ENCODE measurements around the gene MKLN1. TPM values are rescaled to one million over a fixed set of nuclear protein-coding genes. Genes with fewer than 3 reads are reported as not detected.

Gene MKLN1
- total RNA-seq, 1 experiment from 2014 or later = 34.3 TPM

GRCh38 chr7:131511071-131511470, 183.4 kb downstream of the MKLN1 start:
- Histone ChIP-seq H3K23me2 (ENCODE audit: insufficient read length, low read depth, low read length, poor library complexity, severe bottlenecking) (no peaks in the 10 kb centered on the region), H3K27ac (ENCODE audit: insufficient read length, low read depth, low read length) (no peak overlapping the region), H4K91ac (ENCODE audit: insufficient read length, low read depth, low read length) (no peak overlapping the region), H3K14ac (ENCODE audit: insufficient read depth, low read length) (no peak overlapping the region), H3K23ac (ENCODE audit: insufficient read length, low read depth, low read length) (no peak overlapping the region), H2BK120ac (ENCODE audit: low read depth, low read length, poor library complexity, severe bottlenecking) (no peak overlapping the region), H2BK12ac (ENCODE audit: insufficient read length, low read depth, low read length) (no peak overlapping the region), H2BK5ac (ENCODE audit: insufficient read length, low read length) (no peak overlapping the region), H3K79me1 (ENCODE audit: insufficient read depth, low read depth, low read length, poor library complexity, severe bottlenecking) (peaks cover 10% of the 10 kb centered on the region), H4K5ac (ENCODE audit: insufficient read length, low read depth, low read length) (no peak overlapping the region), H3T11ph (ENCODE audit: low read length) (no peak overlapping the region), H3K56ac (ENCODE audit: insufficient read length, low read depth, low read length) (no peak overlapping the region), H2AFZ (ENCODE audit: low read length) (no peak overlapping the region), H3K4me2 (ENCODE audit: insufficient read depth, insufficient read length, low read length) (no peak overlapping the region), H3K4ac (ENCODE audit: low read depth, low read length) (no peak overlapping the region), H3K79me2 (ENCODE audit: insufficient read depth, low read length) (peaks cover 27% of the 10 kb centered on the region; the same call in 1 of the 2 replicates), H3K27me3 (ENCODE audit: insufficient read depth, low read length) (no peaks in the 10 kb centered on the region), H4K8ac (replicated peaks; ENCODE audit: insufficient read length, low read depth, low read length) (no peak overlapping the region), H4K20me1 (ENCODE audit: control insufficient read depth, insufficient read depth, insufficient read length) (peaks cover 3% of the 10 kb centered on the region), H3K4me1 (ENCODE audit: insufficient read depth, low read length) (peaks cover 4% of the 10 kb centered on the region; the same call in 1 of the 2 replicates), H2AK5ac (ENCODE audit: insufficient read length, low read length) (no peak overlapping the region), H3K9me3 (ENCODE audit: control insufficient read depth, low read depth, low read length) (no peaks in the 10 kb centered on the region), H3K18ac (ENCODE audit: insufficient read length, low read depth, low read length) (no peak overlapping the region), H2BK20ac (ENCODE audit: low read depth, low read length, poor library complexity, severe bottlenecking) (no peak overlapping the region), H2BK15ac (ENCODE audit: low read depth, low read length) (no peak overlapping the region), H3K9ac (ENCODE audit: extremely low read depth, insufficient read length, low read length) (no peak overlapping the region)
- Mint-ChIP-seq H3K4me1 (peaks cover 54 to 78% of the 10 kb centered on the region in 2 experiments), H3K36me3 (ENCODE audit: insufficient read depth in 1 of 3, low read depth in 3 of 3) (peaks cover 63 to 76% (median 74%) of the 10 kb centered on the region in 3 experiments), H3K27me3 (ENCODE audit: low read depth) (peaks cover 2% of the 10 kb centered on the region), H3K27ac (peak overlapping the region; percentile 20 to 94 (median 36); a peak in 4 of 7 replicates), H3K9me3 (no peaks in the 10 kb centered on the region; a peak in 1 of 5 replicates), H3K4me3 (no peak overlapping the region; a peak in 1 of 5 replicates)
- no CpG with 5 or more reads among the region's 9 CpGs for WGBS (ENCODE audit: extremely low coverage, insufficient read length, low lambda C conversion rate)
- DNase-seq = no peak
- no peak for TF ChIP-seq CTCF (conservative IDR thresholded peaks at IDR 0.05)
